ENCODE results near the gene ADAMTSL5. TPM values are rescaled to one million over a fixed set of nuclear protein-coding genes. Genes with fewer than 3 reads are reported as not detected.
"Not testable (repeated sequence)": the region's sequence is repeated elsewhere in the genome, so short reads cannot be mapped to it uniquely, and the experiment has no call there.

Gene ADAMTSL5
- total RNA-seq, 4 donors from 2014 or later: 0.46 to 7.0 (median 4.6) TPM

- no peak overlapping the region for H3K4me3 ChIP-seq (ENCODE audit: low read depth, poor library complexity, severe bottlenecking)
- WGBS, 2 donors: 62 to 72% methylated on average over 18 of the region's 18 CpGs
- intact Hi-C loops (cut with DNase I; ENCODE audit: low total_unique reads): no loop called here
- TF ChIP-seq POLR2A (IDR thresholded peaks at IDR 0.05) (no peak), CTCF (IDR thresholded peaks at IDR 0.05) (no peak)
- no peak for DNase-seq (ENCODE audit: low spot score in 2 of 2)
Observed at GRCh38 chr19:1522838-1523237, 10.0 kb upstream of the ADAMTSL5 start.

GRCh38 chr19:1522061-1522460 lies 9.2 kb upstream of the ADAMTSL5 start:
- no peak for DNase-seq (ENCODE audit: low spot score in 2 of 2)
- TF ChIP-seq POLR2A (IDR thresholded peaks at IDR 0.05) (no peak), CTCF (IDR thresholded peaks at IDR 0.05) (no peak)
- H3K4me3 ChIP-seq (ENCODE audit: low read depth, poor library complexity, severe bottlenecking): no peak overlapping the region
- WGBS, 2 donors: 78 to 81% methylated on average over 10 of the region's 10 CpGs
- intact Hi-C loops (cut with DNase I; ENCODE audit: low total_unique reads): no loop called here

- 55 to 68% methylated on average over 7 to 8 of the region's 14 CpGs for WGBS, 2 donors
- intact Hi-C loops (cut with DNase I; ENCODE audit: low total_unique reads): no loop called here
- no peak for TF ChIP-seq CTCF (IDR thresholded peaks at IDR 0.05)
- no peak for TF ChIP-seq POLR2A (IDR thresholded peaks at IDR 0.05)
- no peak for DNase-seq (ENCODE audit: low spot score in 2 of 2)
- H3K4me3 ChIP-seq (ENCODE audit: low read depth, poor library complexity, severe bottlenecking): no peak overlapping the region
Observed at GRCh38 chr19:1521636-1522035, 8.8 kb upstream of the ADAMTSL5 start.

- no peak overlapping the region for H3K4me3 ChIP-seq (ENCODE audit: low read depth, poor library complexity, severe bottlenecking)
- WGBS, 2 donors: 72 to 76% methylated on average over 17 of the region's 17 CpGs
- intact Hi-C loops (cut with DNase I; ENCODE audit: low total_unique reads): no loop called here
Observed at GRCh38 chr19:1520203-1520780, 7.5 kb upstream of the ADAMTSL5 start.

GRCh38 chr19:1519802-1520201 lies 7.0 kb upstream of the ADAMTSL5 start:
- intact Hi-C loops (cut with DNase I; ENCODE audit: low total_unique reads); DNase-seq (ENCODE audit: low spot score in 2 of 2); H3K4me3 ChIP-seq (ENCODE audit: low read depth, poor library complexity, severe bottlenecking): not testable (repeated sequence)
- 87% methylated on average over 8 of the region's 8 CpGs for WGBS, 2 donors

More at GRCh38 chr19:1520203-1520780, 7.5 kb upstream of the ADAMTSL5 start:
- TF ChIP-seq POLR2A (IDR thresholded peaks at IDR 0.05) (no peak), CTCF (IDR thresholded peaks at IDR 0.05) (no peak)
- DNase-seq (ENCODE audit: low spot score in 2 of 2): no peak

GRCh38 chr19:1518471-1518870 lies 5.7 kb upstream of the ADAMTSL5 start:
- WGBS, 2 donors: 86 to 95% methylated on average over 3 to 4 of the region's 4 CpGs
- TF ChIP-seq POLR2A (IDR thresholded peaks at IDR 0.05) (no peak), CTCF (IDR thresholded peaks at IDR 0.05) (no peak)
- no peak overlapping the region for H3K4me3 ChIP-seq (ENCODE audit: low read depth, poor library complexity, severe bottlenecking)
- DNase-seq (ENCODE audit: low spot score in 2 of 2): no peak
- intact Hi-C loops (cut with DNase I; ENCODE audit: low total_unique reads): no loop called here

Measured in lower leg skin (tissue), 4 donors.